ENCODE data around the gene FBXO31. TPM values are rescaled to one million over a fixed set of nuclear protein-coding genes. Genes with fewer than 3 reads are reported as not detected.

Gene FBXO31
- total RNA-seq, 2 donors from 2014 or later: 18.6 to 22.1 TPM

GRCh38 chr16:87333101-87333500, 50.5 kb downstream of the FBXO31 start:
- no peak for DNase-seq
- H3K9ac ChIP-seq (ENCODE audit: extremely low read depth, low read length, poor library complexity, severe bottlenecking): no peak overlapping the region
- Mint-ChIP-seq H3K36me3 (ENCODE audit: low read depth) (peaks cover 32% of the 10 kb centered on the region), H3K27me3 (ENCODE audit: insufficient read depth) (no peaks in the 10 kb centered on the region), H3K27ac (no peak overlapping the region), H3K4me3 (no peak overlapping the region), H3K4me1 (no peaks in the 10 kb centered on the region), H3K9me3 (no peaks in the 10 kb centered on the region)
- peaks cover 14% of the 10 kb centered on the region for H3K36me3 ChIP-seq (ENCODE audit: control insufficient read depth, insufficient read depth, low read length)
- H3K9me3 ChIP-seq (ENCODE audit: control insufficient read depth, low read length): no peaks in the 10 kb centered on the region
- no peaks in the 10 kb centered on the region for H3K27me3 ChIP-seq (ENCODE audit: control insufficient read depth, insufficient read depth, low read length, poor library complexity, severe bottlenecking)
- TF ChIP-seq CTCF (conservative IDR thresholded peaks at IDR 0.05): no peak
- no peak overlapping the region for H3K27ac ChIP-seq (ENCODE audit: low read depth, low read length)
- no peaks in the 10 kb centered on the region for H3K4me1 ChIP-seq (ENCODE audit: control insufficient read depth, insufficient read depth, low read length)
- 93 to 94% methylated on average over 15 of the region's 15 CpGs for WGBS, 2 experiments (ENCODE audit: insufficient coverage in 1 of 2, insufficient read length in 1 of 2)
- no peak overlapping the region for H3K4me3 ChIP-seq (ENCODE audit: low read length)

DNA sequence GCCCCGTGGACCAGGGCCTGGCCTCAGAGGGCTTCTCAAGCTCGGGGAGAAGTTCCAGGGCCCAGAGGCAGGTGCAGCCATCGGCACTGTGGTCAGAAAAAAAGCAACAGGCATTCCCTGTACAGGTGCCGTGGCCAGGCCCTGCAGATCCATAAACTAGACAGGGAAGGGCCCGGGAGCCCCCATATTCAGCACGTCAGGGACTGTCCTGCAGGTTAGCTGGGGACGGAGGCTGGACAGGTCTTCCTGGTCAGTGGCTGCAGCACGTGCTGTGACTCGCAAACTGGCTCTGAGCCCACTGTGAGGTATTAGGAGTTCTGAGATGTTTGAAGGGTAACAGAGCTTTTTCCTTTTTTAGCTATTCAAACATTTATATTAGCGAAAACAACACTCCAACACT, 51.4 kb downstream of the FBXO31 start:
- no peaks in the 10 kb centered on the region for H3K9me3 Mint-ChIP-seq
- H3K36me3 Mint-ChIP-seq (ENCODE audit: low read depth): peaks cover 30% of the 10 kb centered on the region
- no peaks in the 10 kb centered on the region for H3K4me1 ChIP-seq (ENCODE audit: control insufficient read depth, insufficient read depth, low read length)
- no peaks in the 10 kb centered on the region for H3K9me3 ChIP-seq (ENCODE audit: control insufficient read depth, low read length)
- H3K36me3 ChIP-seq (ENCODE audit: control insufficient read depth, insufficient read depth, low read length): peaks cover 14% of the 10 kb centered on the region
- no peak overlapping the region for H3K27ac ChIP-seq (ENCODE audit: low read depth, low read length)
- no peak overlapping the region for H3K4me3 Mint-ChIP-seq
- H3K27me3 Mint-ChIP-seq (ENCODE audit: insufficient read depth): no peaks in the 10 kb centered on the region
- WGBS, 2 experiments (ENCODE audit: insufficient coverage in 1 of 2, insufficient read length in 1 of 2): 92 to 95% methylated on average over 6 to 10 of the region's 10 CpGs
- TF ChIP-seq CTCF (conservative IDR thresholded peaks at IDR 0.05): no peak
- no peaks in the 10 kb centered on the region for H3K27me3 ChIP-seq (ENCODE audit: control insufficient read depth, insufficient read depth, low read length, poor library complexity, severe bottlenecking)
- no peak overlapping the region for H3K4me3 ChIP-seq (ENCODE audit: low read length)
- H3K4me1 Mint-ChIP-seq: no peaks in the 10 kb centered on the region
- no peak overlapping the region for H3K27ac Mint-ChIP-seq
- DNase-seq: no peak
- no peak overlapping the region for H3K9ac ChIP-seq (ENCODE audit: extremely low read depth, low read length, poor library complexity, severe bottlenecking)

DNA sequence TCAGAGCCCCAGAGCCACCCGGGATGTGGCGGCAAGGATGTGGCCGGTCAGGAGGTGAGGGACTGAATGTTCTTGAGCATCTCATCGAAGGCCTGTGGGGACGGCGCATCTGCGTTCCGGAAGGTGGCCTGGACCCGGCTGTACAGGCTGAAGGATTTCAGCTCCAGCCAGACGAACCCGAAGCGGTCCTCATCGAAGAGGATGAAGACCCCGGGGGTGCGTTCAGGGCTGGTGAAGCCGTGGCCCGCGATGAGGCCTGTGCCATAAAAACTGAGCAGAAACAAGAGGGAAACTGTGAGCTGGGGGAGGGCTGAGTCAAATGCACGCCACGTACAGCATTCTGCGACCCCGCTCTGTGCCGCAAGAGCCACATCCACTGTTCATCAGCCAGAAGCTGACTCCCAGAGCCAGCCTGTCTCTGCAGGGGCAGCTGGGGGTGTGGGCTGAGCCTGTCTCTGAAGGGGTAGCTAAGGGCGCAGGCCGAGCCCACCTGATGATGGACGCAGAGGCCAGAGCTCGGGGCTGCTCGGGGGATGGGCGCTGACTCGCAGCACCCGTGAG, 52.3 kb downstream of the FBXO31 start:
- H3K4me1 Mint-ChIP-seq: no peaks in the 10 kb centered on the region
- H3K4me3 Mint-ChIP-seq: no peak overlapping the region
- H3K9me3 ChIP-seq (ENCODE audit: control insufficient read depth, low read length): no peaks in the 10 kb centered on the region
- H3K27ac ChIP-seq (ENCODE audit: low read depth, low read length): no peak overlapping the region
- H3K36me3 Mint-ChIP-seq (ENCODE audit: low read depth): peaks cover 30% of the 10 kb centered on the region
- no peak for TF ChIP-seq CTCF (conservative IDR thresholded peaks at IDR 0.05)
- no peak for DNase-seq
- H3K27me3 Mint-ChIP-seq (ENCODE audit: insufficient read depth): no peaks in the 10 kb centered on the region
- 96 to 97% methylated on average over 31 of the region's 31 CpGs for WGBS, 2 experiments (ENCODE audit: insufficient coverage in 1 of 2, insufficient read length in 1 of 2)
- H3K4me1 ChIP-seq (ENCODE audit: control insufficient read depth, insufficient read depth, low read length): no peaks in the 10 kb centered on the region
- H3K9me3 Mint-ChIP-seq: no peaks in the 10 kb centered on the region
- peak overlapping the region; percentile 35 for H3K27ac Mint-ChIP-seq
- no peaks in the 10 kb centered on the region for H3K27me3 ChIP-seq (ENCODE audit: control insufficient read depth, insufficient read depth, low read length, poor library complexity, severe bottlenecking)
- H3K9ac ChIP-seq (ENCODE audit: extremely low read depth, low read length, poor library complexity, severe bottlenecking): no peak overlapping the region
- H3K36me3 ChIP-seq (ENCODE audit: control insufficient read depth, insufficient read depth, low read length): peaks cover 14% of the 10 kb centered on the region
- no peak overlapping the region for H3K4me3 ChIP-seq (ENCODE audit: low read length)

All from endodermal cell (in vitro differentiated cells).